DOHH2 (cell line): ENCODE measurements around the gene KRTAP9-1.

Experiments
- H3F3A ChIP-seq: fragments of 200-600 bp; sonication (generic), shearing (Covaris generic); 2 replicates; pipeline ENCODE4 v1.6.0; 2016; ENCODE audit warnings: antibody characterized with exemption, mild to moderate bottlenecking; ENCODE audit not compliant: control insufficient read depth, insufficient read depth
- H3K27ac ChIP-seq: fragments of 200-600 bp; sonication (generic); 2 replicates; pipeline ENCODE4 v1.5.1; 2014; ENCODE audit warnings: low read depth, mild to moderate bottlenecking, low read length, moderate library complexity
- H3K27me3 ChIP-seq: fragments of 200-600 bp; sonication (generic); 2 replicates; pipeline ENCODE4 v1.6.1; 2014; ENCODE audit warnings: mild to moderate bottlenecking, low read length, mixed read lengths; ENCODE audit not compliant: control insufficient read depth
- H3K36me3 ChIP-seq: fragments of 200-600 bp; sonication (generic); 2 replicates; pipeline ENCODE4 v1.6.1; 2014; ENCODE audit warnings: mild to moderate bottlenecking, low read length, moderate library complexity, mixed read lengths; ENCODE audit not compliant: control insufficient read depth
- H3K4me1 ChIP-seq: fragments of 200-600 bp; sonication (generic); 2 replicates; pipeline ENCODE4 v1.6.1; 2014; ENCODE audit warnings: mild to moderate bottlenecking, low read length, mixed read lengths; ENCODE audit not compliant: control insufficient read depth
- H3K4me2 ChIP-seq: fragments of 200-600 bp; sonication (generic); 2 replicates; pipeline ENCODE4 v1.6.0; 2014; ENCODE audit warnings: mild to moderate bottlenecking, low read length, moderate library complexity
- H3K4me3 ChIP-seq: fragments of 200-600 bp; sonication (generic); 2 replicates; pipeline ENCODE4 v1.5.1; 2014; ENCODE audit warnings: mild to moderate bottlenecking, low read length, mixed read lengths
- H3K79me2 ChIP-seq: fragments of 200-600 bp; sonication (generic); 2 replicates; pipeline ENCODE4 v1.6.1; 2014; ENCODE audit warnings: mild to moderate bottlenecking, low read length, mixed read lengths; ENCODE audit not compliant: control insufficient read depth
- H3K9me2 ChIP-seq: fragments of 200-600 bp; sonication (generic); replicated peaks from 2 replicates; pipeline ENCODE4 v1.6.1; 2014; ENCODE audit warnings: mild to moderate bottlenecking, low read length, mixed read lengths; ENCODE audit not compliant: control insufficient read depth
- H3K9me3 ChIP-seq: fragments of 200-600 bp; sonication (generic); 2 replicates; pipeline ENCODE4 v1.6.1; 2014; ENCODE audit warnings: antibody characterized with exemption, low read length, mixed read lengths; ENCODE audit not compliant: control insufficient read depth, insufficient read depth
- H4K20me1 ChIP-seq: fragments of 200-600 bp; sonication (generic); 2 replicates; pipeline ENCODE4 v1.6.0; 2014; ENCODE audit warnings: low read depth, mild to moderate bottlenecking, antibody characterized with exemption, low read length, moderate library complexity; ENCODE audit not compliant: control insufficient read depth, insufficient read depth
- CTCF ChIP-seq: fragments of 200-600 bp; sonication (generic); IDR thresholded peaks from one replicate; pipeline ENCODE4 v1.5.1; 2014; ENCODE audit warnings: antibody characterized with exemption, mild to moderate bottlenecking, low read depth, low read length; ENCODE audit not compliant: poor library complexity, severe bottlenecking
- EZH2phosphoT487 ChIP-seq: fragments of 200-600 bp; sonication (generic); IDR thresholded peaks from 2 replicates; pipeline ENCODE4 v1.6.1; 2017; ENCODE audit warnings: borderline replicate concordance, mild to moderate bottlenecking, antibody characterized with exemption, low read length, moderate library complexity, mixed read lengths

KRTAP9-1 gene

GRCh38 chr17:41196068-41196467 is 6.4 kb downstream of the KRTAP9-1 start:
- no peaks in the 10 kb centered on the region for H3K9me2 ChIP-seq
- H3K27ac ChIP-seq, result no peak overlapping the region
- TF ChIP-seq CTCF (no peak), EZH2phosphoT487 (no peak)
- H3K9me3 ChIP-seq, result no peaks in the 10 kb centered on the region
- no peaks in the 10 kb centered on the region for H3K4me1 ChIP-seq
- H3K36me3 ChIP-seq, result no peaks in the 10 kb centered on the region
- H3F3A ChIP-seq, result no peaks in the 10 kb centered on the region
- H3K4me2 ChIP-seq, result no peak overlapping the region
- H3K27me3 ChIP-seq, result 0 out of 2 replicates have a peak, but pooled peaks cover 3% of the 10 kb centered on the region
- H3K79me2 ChIP-seq, result no peaks in the 10 kb centered on the region
- H4K20me1 ChIP-seq, result no peaks in the 10 kb centered on the region
- H3K4me3 ChIP-seq, result no peak overlapping the region

GRCh38 chr17:41199421-41200078 is 9.9 kb downstream of the KRTAP9-1 start:
- H3K4me3 ChIP-seq, result no peak overlapping the region
- H3F3A ChIP-seq, result no peaks in the 10 kb centered on the region
- TF ChIP-seq CTCF (no peak), EZH2phosphoT487 (no peak)
- no peaks in the 10 kb centered on the region for H3K4me1 ChIP-seq
- H3K79me2 ChIP-seq, result no peaks in the 10 kb centered on the region
- no peaks in the 10 kb centered on the region for H3K9me3 ChIP-seq
- no peaks in the 10 kb centered on the region for H3K9me2 ChIP-seq
- 0 out of 2 replicates have a peak, but pooled peaks cover 3% of the 10 kb centered on the region for H3K27me3 ChIP-seq
- H4K20me1 ChIP-seq, result no peaks in the 10 kb centered on the region
- no peak overlapping the region for H3K4me2 ChIP-seq
- no peak overlapping the region for H3K27ac ChIP-seq
- H3K36me3 ChIP-seq, result no peaks in the 10 kb centered on the region

- peaks cover 17% of the 10 kb centered on the region for H3K4me1 ChIP-seq
- H3K36me3 ChIP-seq, result no peaks in the 10 kb centered on the region
- no peaks in the 10 kb centered on the region for H3K79me2 ChIP-seq
- H3K27me3 ChIP-seq, result no peaks in the 10 kb centered on the region
- no peak overlapping the region for H3K27ac ChIP-seq
- no peaks in the 10 kb centered on the region for H4K20me1 ChIP-seq
- H3K4me2 ChIP-seq, result peak overlapping the region; percentile 25
- H3K9me2 ChIP-seq, result no peaks in the 10 kb centered on the region
- no peak overlapping the region for H3K4me3 ChIP-seq
- TF ChIP-seq EZH2phosphoT487, result no peak
- no peaks in the 10 kb centered on the region for H3F3A ChIP-seq
- no peaks in the 10 kb centered on the region; the same call in 1 of the 2 replicates for H3K9me3 ChIP-seq
Observed at GRCh38 chr17:41211845-41212466, 22.3 kb downstream of the KRTAP9-1 start.

GRCh38 chr17:41212524-41213169 is 23.0 kb downstream of the KRTAP9-1 start:
- no peak for TF ChIP-seq CTCF
- TF ChIP-seq EZH2phosphoT487, result no peak
- no peaks in the 10 kb centered on the region; the same call in 1 of the 2 replicates for H3K9me3 ChIP-seq
- H3F3A ChIP-seq, result no peaks in the 10 kb centered on the region
- H3K9me2 ChIP-seq, result no peaks in the 10 kb centered on the region
- peaks cover 17% of the 10 kb centered on the region for H3K4me1 ChIP-seq
- no peaks in the 10 kb centered on the region for H3K79me2 ChIP-seq
- H3K4me3 ChIP-seq, result no peak overlapping the region
- no peak overlapping the region for H3K27ac ChIP-seq
- no peaks in the 10 kb centered on the region for H3K36me3 ChIP-seq
- H3K27me3 ChIP-seq, result no peaks in the 10 kb centered on the region
- H3K4me2 ChIP-seq, result peak overlapping the region; percentile 25; the same call in 1 of the 2 replicates
- no peaks in the 10 kb centered on the region for H4K20me1 ChIP-seq
